ENCODE results near the gene ANK3.
A peak's percentile ranks its signal among the peaks of the same experiment; 100 is the strongest.

Gene ANK3

GRCh38 chr10:60389413-60390025 lies at the start of gene ANK3:
Gene ANK3 (minus strand): TSS chr10:60389875. CDS start chr10:60389538, 337 bp downstream.
- no peak for DNase-seq (ENCODE audit: low spot score)

GRCh38 chr10:60434418-60435046 lies 44.9 kb upstream of the ANK3 start:
- DNase-seq (ENCODE audit: low spot score), result peak; percentile 32

DNA sequence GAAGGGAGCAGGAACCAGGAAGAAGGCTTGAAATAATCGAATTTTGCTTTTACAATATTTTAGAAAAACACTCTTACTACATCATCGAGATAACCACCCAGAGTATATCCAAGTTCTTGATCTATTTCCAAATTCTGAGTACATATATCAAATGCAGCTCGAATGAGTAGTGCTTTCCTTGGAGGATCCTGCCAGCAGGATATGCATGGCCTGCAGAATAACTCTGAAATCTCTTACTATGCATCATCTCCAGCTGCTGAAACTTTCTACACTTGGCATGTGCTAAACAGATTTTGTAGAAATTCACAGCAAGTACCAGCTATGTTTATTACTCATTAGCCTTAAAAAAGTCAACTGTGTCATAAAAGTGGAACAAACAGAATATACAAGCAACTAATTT lies 44.0 kb upstream of the ANK3 start:
- no peak for DNase-seq (ENCODE audit: low spot score)

DNA sequence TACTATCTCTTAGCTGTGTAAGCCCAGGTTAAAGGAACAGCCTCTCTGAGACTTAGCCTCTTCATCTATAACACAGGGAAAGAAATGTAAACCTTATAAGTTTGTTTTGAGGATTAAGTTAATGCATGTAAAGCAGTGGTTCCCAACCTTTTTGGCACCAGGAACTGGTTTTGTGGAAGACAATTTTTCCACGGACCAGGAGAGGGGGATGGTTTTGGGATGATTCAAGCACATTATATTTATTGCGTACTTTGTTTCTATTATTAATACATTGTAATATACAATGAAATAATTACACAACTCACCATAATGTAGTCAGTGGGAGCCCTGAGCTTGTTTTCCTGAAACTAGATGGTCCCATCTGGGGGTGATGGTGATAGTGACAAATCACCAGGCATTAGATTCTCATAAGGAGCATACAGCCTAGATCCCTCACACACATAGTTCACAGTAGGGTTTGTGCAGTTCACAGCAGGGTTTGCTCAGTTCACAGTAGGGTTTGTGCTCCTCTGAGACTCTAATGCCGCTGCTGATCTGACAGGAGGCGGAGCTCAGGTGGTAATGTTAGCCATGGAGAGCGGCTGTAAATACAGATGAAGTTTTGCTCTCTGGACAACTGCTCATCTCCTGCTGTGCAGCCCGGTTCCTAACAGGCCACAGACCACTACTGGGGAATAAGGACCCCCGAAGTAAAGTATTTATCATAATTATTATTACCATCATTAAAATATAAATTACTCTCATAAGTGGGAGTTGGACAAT lies 41.3 kb upstream of the ANK3 start:
- DNase-seq (ENCODE audit: low spot score), result no peak

DNA sequence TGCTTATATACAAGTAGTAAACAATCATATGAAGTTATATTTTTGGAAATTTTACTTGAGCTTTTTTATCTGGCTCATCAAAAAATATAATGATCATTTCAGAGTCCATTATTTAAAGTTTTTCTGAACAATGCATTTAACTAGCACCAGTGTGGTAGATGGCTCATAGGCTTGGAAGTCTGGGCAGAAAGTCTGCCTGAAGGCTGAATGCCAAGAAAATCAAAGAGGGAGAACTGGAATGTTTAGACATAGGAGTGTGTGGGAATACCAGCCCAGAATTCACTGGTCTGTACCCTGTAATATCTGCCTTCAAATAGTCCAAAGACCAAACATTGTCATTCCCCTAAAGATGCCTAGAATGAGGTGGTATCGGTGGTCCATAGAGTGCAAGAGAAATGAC lies 40.3 kb upstream of the ANK3 start:
- no peak for DNase-seq (ENCODE audit: low spot score)

DNA sequence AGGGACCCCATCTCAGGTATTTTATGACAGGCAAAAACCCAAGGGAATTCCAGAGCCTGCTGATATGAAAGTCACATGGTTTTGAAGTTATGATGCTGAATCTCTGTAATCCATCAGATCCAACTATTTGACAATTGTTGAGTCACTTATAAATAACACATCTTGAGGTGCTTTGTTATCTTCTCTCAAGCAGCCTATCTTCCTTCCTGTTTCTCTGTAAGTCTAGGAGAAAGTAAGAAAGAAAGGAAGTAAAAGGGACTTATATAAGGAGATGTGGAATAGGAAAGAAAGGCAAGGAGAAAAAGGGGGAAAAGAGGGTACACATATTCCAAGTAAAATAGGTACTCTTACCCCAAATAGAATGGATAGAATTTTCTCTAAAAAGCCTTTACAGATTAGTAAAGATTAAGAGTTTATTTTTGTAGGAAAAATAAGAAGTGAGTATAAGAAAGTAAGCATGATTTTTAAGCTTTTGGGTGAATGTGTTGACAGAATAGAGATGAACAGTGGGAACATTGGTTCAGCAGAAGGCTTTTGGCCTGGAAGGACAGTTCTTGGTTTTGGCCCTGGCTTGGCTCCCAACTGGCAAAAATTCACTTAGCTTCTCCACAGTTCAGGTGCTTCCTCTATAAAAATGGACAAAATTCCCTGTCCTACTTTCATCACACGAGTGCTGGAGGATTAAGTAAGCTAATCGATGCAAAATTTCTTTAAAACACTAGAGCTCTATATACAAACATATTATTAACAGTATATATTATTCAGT lies 39.6 kb upstream of the ANK3 start:
- no peak for DNase-seq (ENCODE audit: low spot score)

DNA sequence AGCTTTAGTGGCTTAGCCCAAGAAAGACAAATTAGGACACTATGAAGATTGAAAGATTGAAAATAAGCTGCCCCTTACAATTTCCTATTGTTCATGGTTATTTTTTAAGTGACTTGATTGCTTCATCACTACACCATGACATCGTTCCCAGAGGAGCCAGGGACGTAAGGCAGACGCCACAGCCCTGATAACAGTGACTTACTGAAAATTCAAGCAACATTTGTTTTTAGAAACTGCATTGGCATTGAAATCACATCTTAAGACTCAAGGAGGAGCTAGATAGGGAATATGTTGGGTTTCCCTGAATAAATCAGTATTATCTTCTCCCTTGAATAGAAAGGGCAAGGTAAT lies 38.7 kb upstream of the ANK3 start:
- no peak for DNase-seq (ENCODE audit: low spot score)

- peak; percentile 30 for DNase-seq (ENCODE audit: low spot score)
Measured at GRCh38 chr10:60427709-60428386, 38.2 kb upstream of the ANK3 start.

- no peak for DNase-seq (ENCODE audit: low spot score)
Measured at GRCh38 chr10:60427148-60427547, 37.5 kb upstream of the ANK3 start.

DNA sequence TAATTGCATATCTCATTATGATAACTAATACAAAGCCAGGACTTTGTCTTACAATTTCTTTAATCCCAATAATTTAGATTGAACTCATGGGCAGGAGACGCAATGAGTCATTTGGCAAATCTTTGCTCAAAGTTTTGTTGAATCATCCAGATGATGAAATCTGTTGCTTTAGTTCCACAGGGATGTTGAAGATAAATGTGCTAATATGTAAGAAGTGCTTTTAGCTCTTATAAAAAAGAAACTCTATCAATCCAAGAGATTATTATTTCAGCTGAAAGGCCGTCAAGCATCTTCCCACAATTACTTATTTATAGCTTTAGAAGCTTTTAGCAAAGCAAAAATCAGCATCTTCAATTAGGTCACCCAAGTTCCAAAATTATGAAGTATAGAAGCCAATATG lies 36.8 kb upstream of the ANK3 start:
- DNase-seq (ENCODE audit: low spot score), result no peak

- no peak for DNase-seq (ENCODE audit: low spot score)
Measured at GRCh38 chr10:60425392-60426110, 35.9 kb upstream of the ANK3 start.

DNA sequence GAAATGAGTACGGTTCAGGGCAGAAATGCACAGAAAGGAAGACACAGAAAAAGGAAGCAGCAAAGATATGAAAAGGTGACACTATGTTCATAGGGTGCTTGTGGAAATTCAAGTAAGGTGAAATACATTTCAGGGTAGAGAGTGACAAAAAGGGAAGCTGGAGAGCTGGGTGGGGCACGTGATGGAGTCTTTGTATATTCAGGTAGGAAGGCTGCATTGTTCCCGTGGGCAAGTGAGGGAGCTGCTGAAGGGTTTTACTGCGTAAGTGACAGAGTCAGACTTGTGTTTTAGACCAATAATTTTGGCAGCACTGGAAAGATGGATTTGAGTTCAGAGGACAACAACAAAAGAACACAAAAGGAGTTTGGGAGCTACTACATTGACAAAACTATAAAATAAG lies 35.3 kb upstream of the ANK3 start:
- DNase-seq (ENCODE audit: low spot score), result no peak

DNA sequence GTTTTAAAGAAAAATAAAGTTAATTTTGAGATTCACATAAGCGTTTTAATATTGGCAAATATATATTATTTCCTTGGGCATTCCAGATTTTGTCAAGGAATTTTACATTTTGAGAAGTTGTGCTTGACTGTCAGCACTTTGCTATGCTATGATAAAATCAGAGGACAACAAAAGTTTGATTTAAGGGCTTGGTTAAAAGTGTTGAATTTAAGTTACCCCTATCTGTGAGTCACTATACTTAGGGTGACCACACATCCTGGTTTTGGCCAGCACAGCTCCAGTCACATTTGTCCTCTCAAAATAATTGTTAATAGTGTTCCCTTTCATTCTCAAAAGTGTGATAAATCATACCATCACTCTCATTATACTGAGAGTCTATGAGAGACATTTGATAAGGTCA lies 34.2 kb upstream of the ANK3 start:
- no peak for DNase-seq (ENCODE audit: low spot score)

DNA sequence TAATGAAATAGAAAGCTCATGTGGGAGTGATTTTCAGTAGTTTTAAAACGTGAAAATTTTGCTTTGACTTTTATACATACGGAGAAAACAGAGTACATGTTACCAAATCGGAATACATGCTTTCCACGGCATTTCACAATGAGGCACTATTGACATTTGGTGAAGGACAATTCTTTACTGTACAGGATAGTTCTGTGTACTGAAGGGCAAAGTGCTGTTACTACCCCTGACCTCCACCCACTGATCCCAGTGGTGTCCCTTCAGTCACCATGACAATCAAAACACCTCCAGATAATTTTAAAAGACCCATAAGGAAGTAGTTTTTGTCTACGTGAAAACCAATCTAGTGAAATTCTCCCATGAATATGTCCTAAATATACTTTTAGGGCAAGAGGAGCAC lies 33.1 kb upstream of the ANK3 start:
- DNase-seq (ENCODE audit: low spot score), result no peak

DNA sequence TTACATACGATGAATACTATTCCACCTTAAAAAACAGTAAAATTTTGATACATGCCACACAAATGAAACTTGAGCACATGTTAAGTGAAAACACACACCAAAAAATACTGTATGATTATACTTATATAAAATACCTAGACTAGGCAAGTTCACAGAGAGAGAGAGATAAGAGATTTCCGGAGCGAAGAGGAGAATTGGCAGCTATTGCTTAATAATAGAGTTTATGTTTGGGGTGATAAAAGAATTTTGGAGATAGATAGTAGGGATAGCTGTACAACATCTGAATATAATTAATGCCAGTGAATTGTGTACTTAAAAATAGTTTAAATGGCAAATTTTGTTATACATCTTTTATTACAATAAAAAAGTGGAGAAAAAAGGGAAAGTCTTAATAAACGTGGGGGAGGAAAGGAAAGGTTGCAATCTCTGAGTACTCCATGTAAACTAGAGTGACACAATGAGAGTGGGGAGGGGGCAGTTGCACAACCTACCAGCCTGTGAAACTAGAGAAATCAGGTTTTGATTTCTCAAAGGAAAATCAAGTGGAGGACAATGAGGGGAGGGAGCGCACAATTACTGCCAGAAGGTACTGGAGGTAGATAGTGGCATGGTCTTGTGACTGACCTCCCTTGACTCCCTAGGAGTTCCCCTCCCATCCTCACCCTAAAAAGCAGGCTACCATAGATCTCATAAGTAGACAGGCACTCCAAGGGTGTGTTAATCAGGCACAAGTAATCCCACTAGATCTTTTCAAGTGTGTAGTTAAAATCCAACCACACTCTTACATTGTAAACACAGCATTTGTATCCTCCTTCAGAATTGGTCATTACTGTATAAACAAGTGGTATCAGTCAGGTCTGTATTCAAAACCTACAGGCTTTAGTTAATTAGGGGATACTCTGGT lies 31.6 kb upstream of the ANK3 start:
- DNase-seq (ENCODE audit: low spot score), result no peak

DNA sequence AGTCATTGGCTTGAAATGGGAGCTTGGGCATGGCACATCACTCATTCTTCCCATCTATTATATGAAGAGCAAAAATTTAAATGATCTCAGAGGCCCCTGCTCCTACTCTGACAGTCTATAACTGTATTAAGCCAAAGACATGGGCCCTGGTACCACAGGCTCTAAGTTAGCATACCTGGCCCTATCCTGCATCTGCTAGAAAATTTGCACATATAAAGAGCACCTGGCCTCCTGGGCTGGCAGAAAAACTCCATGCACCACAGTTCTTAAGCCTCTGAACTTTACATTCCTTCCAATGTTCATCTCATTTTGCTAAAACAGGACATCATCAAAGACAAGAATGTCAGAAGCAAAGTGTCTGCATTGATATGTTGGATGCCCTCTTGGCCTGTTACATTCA lies 29.6 kb upstream of the ANK3 start:
- no peak for DNase-seq (ENCODE audit: low spot score)

GRCh38 chr10:60417901-60418300 lies 28.2 kb upstream of the ANK3 start:
- no peak for DNase-seq (ENCODE audit: low spot score)

DNA sequence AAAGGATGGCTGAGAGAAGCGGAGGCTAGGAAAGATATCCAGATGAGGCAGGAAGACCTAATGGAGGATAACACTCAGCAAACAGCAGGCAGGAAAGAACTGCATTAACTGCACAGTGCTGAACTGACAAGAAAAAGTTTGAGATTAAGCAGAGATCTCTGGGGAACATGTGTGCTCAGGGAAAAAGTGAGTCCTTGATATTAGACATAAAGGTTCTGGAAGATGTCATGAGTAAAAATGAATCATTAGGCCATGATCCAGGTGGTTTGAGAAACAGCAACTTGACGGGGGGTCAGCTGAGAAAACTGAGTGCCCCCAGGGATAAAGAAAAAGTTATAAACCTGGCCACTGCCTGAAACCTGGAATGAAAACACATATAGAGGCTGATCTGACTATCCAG lies 27.3 kb upstream of the ANK3 start:
- DNase-seq (ENCODE audit: low spot score), result no peak

GRCh38 chr10:60414877-60415585 lies 25.4 kb upstream of the ANK3 start:
- DNase-seq (ENCODE audit: low spot score), result no peak

DNA sequence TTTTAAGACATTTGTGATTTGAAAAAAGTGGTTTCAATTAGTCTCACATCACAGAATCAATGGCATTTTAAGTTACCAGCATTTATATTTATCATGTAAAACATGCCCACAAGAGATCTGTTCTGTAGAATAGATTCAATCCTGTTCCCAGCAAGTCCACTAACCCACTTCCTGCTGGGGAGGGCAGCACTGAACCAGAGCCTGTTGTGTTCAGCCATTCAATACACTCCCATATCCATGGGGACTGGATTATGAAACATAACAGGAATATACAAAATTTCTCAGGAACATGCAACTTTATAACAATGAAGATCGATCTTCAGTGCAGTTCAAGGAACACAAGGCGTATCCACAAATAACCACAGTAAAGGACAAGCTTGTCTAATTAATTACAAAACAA lies 24.4 kb upstream of the ANK3 start:
- DNase-seq (ENCODE audit: low spot score), result no peak

Measured in activated CD4-positive, alpha-beta T cell treated with anti-CD3 and anti-CD28 coated beads, Interleukin-2, Interleukin-4, amounts not matched to agents 100 ng/mL and 50 ng/mL, durations not matched to agents 16 hours and 8 hours (primary cell).